ENCODE results near the gene NFATC3.
"Not testable (repeated sequence)": the region's sequence is repeated elsewhere in the genome, so short reads cannot be mapped to it uniquely, and the experiment has no call there.

Gene NFATC3

GRCh38 chr16:68090533-68090932 is 5.4 kb downstream of the NFATC3 start:
- no peak for DNase-seq

GRCh38 chr16:68091380-68092261 is 6.5 kb downstream of the NFATC3 start:
- no peak for DNase-seq

GRCh38 chr16:68092275-68092674 is 7.1 kb downstream of the NFATC3 start:
- DNase-seq: not testable (repeated sequence)

- no peak for DNase-seq
Observed at GRCh38 chr16:68093816-68094613, 8.8 kb downstream of the NFATC3 start.

GRCh38 chr16:68094614-68094934 is 9.4 kb downstream of the NFATC3 start:
- no peak for DNase-seq

GRCh38 chr16:68096491-68096890 is 11.3 kb downstream of the NFATC3 start:
- DNase-seq: no peak

- no peak for DNase-seq
Observed at GRCh38 chr16:68097088-68097487, 11.9 kb downstream of the NFATC3 start.

- DNase-seq: no peak
Observed at GRCh38 chr16:68097895-68098294, 12.7 kb downstream of the NFATC3 start.

GRCh38 chr16:68100488-68100887 is 15.3 kb downstream of the NFATC3 start:
- no peak for DNase-seq

- DNase-seq: no peak
Observed at GRCh38 chr16:68105611-68106010, 20.4 kb downstream of the NFATC3 start.

- not testable (repeated sequence) for DNase-seq
Observed at GRCh38 chr16:68107230-68107928, 22.2 kb downstream of the NFATC3 start.

- DNase-seq: not testable (repeated sequence)
Observed at GRCh38 chr16:68109156-68109555, 24.0 kb downstream of the NFATC3 start.

- DNase-seq: not testable (repeated sequence)
Observed at GRCh38 chr16:68110611-68111010, 25.4 kb downstream of the NFATC3 start.

- no peak for DNase-seq
Observed at GRCh38 chr16:68111379-68111778, 26.2 kb downstream of the NFATC3 start.

GRCh38 chr16:68113059-68113761 is 28.0 kb downstream of the NFATC3 start:
- DNase-seq: no peak

GRCh38 chr16:68113765-68114240 is 28.6 kb downstream of the NFATC3 start:
- DNase-seq: no peak

- DNase-seq: not testable (repeated sequence)
Observed at GRCh38 chr16:68114939-68115338, 29.8 kb downstream of the NFATC3 start.

- no peak for DNase-seq
Observed at GRCh38 chr16:68115851-68116250, 30.7 kb downstream of the NFATC3 start.

- no peak for DNase-seq
Observed at GRCh38 chr16:68116256-68116867, 31.2 kb downstream of the NFATC3 start.

GRCh38 chr16:68117884-68118283 is 32.7 kb downstream of the NFATC3 start:
- no peak for DNase-seq

- DNase-seq: not testable (repeated sequence)
Observed at GRCh38 chr16:68118954-68119353, 33.8 kb downstream of the NFATC3 start.

- not testable (repeated sequence) for DNase-seq
Observed at GRCh38 chr16:68120496-68120895, 35.3 kb downstream of the NFATC3 start.
